Measurements from ENCODE around the gene RABGAP1L. TPM values are rescaled to one million over a fixed set of nuclear protein-coding genes. Genes with fewer than 3 reads are reported as not detected.
A peak's percentile ranks its signal among the peaks of the same experiment; 100 is the strongest.
"Not testable (repeated sequence)": the region's sequence is repeated elsewhere in the genome, so short reads cannot be mapped to it uniquely, and the experiment has no call there.

The RABGAP1L gene
- total RNA-seq, 2 experiments from 2014 or later: 38.2 to 44.2 TPM

DNA sequence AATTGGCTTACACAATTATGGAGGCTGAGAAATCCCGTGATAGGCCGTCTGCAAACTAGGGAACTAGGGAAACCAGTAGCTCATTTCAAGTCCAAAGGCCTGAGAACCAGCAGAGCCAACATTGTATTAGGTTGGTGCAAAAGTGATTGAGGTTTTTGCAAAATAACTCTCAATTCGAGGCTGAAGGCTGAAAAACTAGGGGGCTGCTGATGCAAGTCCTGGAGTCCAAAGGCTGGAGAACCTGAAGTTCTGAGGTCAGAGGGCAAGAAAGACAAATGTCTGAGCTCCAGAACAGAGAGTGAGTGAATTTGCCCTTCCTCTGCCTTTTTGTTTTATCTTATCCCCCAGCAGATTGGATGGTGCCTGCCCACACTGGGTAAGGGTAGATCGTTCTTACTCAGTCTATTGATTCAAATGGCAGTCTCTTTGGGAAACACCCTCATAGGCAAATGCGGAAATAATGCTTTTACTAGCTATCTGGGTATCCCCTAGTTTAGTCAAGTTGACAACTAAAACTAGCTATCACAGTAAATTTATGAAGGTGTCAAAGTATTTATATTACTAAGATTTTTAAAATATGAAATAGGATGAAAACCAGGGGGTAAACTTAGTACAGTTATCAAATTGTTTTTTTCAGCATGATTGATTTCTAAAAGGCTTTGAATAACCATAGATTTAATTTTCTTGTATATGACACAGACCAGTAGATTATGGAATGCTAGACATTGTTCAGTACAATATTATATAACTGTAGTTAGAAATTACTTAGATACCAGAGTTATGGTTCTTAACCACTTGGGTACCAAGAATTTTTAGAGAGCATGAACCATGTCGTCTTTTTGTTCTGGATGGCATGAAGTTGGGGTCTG lies 15.4 kb downstream of the RABGAP1L start:
- Mint-ChIP-seq H3K9me3 (ENCODE audit: insufficient read depth) (no peaks in the 10 kb centered on the region), H3K4me1 (ENCODE audit: low read depth) (peaks cover 8% of the 10 kb centered on the region), H3K4me3 (no peak overlapping the region), H3K36me3 (ENCODE audit: low read depth) (peaks cover 33% of the 10 kb centered on the region), H3K27me3 (ENCODE audit: low read depth) (no peaks in the 10 kb centered on the region), H3K27ac (no peak overlapping the region)
- ChIA-PET POLR2A (no interaction called here), CTCF (interaction anchor here (1.0 to 1.5 kb wide), 3 partner anchors 12 to 60 kb away, joined by 3 to 4 read pairs (median 4); no protein-coding TSS in a partner anchor)
- no peak for DNase-seq
- ATAC-seq: no peak

DNA sequence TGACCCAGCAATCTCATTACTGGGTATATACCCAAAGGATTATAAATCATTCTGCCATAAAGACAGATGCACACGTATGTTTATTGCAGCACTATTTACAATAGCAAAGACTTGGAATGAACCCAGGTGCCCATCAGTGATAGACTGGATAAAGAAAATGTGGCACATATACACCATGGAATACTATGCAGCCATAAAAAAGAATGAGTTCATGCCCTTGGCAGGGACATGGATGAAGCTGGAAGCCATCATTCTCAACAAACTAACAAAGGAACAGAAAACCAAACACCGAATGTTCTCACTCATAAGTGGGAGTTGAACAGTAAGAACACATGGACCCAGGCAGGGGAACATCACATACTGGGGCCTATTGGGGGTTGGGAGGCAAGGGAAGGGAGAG lies 19.1 kb downstream of the RABGAP1L start:
- ATAC-seq; H3K4me3 Mint-ChIP-seq; DNase-seq; H3K27me3 Mint-ChIP-seq (ENCODE audit: low read depth); CTCF ChIA-PET; H3K27ac Mint-ChIP-seq; H3K4me1 Mint-ChIP-seq (ENCODE audit: low read depth); H3K9me3 Mint-ChIP-seq (ENCODE audit: insufficient read depth): not testable (repeated sequence)
- POLR2A ChIA-PET: interaction anchor here (0.8 to 0.9 kb wide), 2 partner anchors 19 to 27 kb away, joined by 3 read pairs; no protein-coding TSS in a partner anchor
- peaks cover 23% of the 10 kb centered on the region for H3K36me3 Mint-ChIP-seq (ENCODE audit: low read depth)

DNA sequence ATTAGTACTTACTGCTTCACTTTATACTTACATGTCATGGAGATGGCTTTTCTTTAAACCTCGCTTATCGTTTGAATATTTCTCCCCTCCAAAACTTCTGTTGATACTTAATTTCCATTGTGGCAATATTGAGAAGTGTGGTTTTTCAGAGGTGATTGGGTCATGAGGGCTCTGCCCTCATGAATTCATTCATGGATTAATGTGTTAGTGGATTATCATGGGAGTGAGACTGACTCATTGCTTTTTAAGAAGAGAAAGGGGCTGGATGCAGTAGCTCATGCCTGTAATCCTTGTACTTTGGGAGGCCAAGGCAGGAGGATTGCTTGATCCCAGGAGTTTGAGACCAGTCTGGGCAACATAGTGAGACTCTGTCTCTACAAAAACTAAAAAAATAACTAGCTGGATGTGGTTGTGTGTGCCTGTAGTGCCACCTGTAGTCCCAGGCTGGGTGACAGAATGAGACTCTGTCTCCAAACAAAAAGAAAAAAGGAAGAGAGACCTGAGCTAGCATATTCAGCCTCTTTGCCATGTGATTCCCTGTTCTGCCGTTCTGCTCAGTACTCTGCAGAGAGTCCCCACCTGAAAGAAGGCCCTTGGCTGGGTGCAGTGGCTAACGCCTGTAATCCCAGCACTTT lies 30.2 kb downstream of the RABGAP1L start:
- POLR2A ChIA-PET: no interaction called here
- Mint-ChIP-seq H3K27me3 (ENCODE audit: low read depth) (no peaks in the 10 kb centered on the region), H3K9me3 (ENCODE audit: insufficient read depth) (peaks cover 9% of the 10 kb centered on the region), H3K27ac (no peak overlapping the region), H3K4me1 (ENCODE audit: low read depth) (peaks cover 17% of the 10 kb centered on the region), H3K36me3 (ENCODE audit: low read depth) (peaks cover 4% of the 10 kb centered on the region), H3K4me3 (no peak overlapping the region)
- CTCF ChIA-PET: interaction anchor here (0.6 to 1.9 kb wide), 3 partner anchors 10 to 88 kb away, joined by 3 to 4 read pairs (median 4); no protein-coding TSS in a partner anchor
- no peak for ATAC-seq
- no peak for DNase-seq

DNA sequence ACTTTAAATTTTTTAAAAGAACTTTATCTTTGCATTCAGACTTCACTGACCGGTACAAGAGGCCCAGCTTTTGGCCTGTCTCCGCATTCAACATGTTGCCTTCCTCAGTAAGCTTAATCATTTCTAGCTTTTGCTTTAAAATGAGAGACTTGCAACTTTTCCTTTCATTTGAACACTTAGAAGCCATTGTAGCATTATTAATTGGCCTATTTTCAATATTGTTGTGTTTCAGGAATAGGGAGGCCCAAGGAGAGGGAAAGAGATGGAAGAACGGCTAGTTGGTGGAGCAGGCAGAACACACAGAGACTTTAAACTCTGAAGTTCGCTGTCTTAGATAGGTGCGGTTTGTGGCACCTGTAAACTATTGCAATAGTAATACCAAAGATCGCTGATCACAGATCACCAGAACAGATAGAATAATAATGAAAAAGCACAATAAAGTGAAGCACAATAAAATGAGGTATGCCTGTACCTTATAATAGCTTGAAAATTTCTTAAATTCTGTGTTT lies 31.4 kb downstream of the RABGAP1L start:
- H3K36me3 Mint-ChIP-seq (ENCODE audit: low read depth): peaks cover 4% of the 10 kb centered on the region
- DNase-seq (no peak), ATAC-seq (no peak)
- ChIA-PET CTCF (interaction anchor here (1.9 kb wide), 1 partner anchor 16 kb away, joined by 4 read pairs; no protein-coding TSS in a partner anchor), POLR2A (no interaction called here)
- no peak overlapping the region for H3K4me3 Mint-ChIP-seq
- peaks cover 9% of the 10 kb centered on the region for H3K9me3 Mint-ChIP-seq (ENCODE audit: insufficient read depth)
- no peak overlapping the region for H3K27ac Mint-ChIP-seq
- no peaks in the 10 kb centered on the region for H3K27me3 Mint-ChIP-seq (ENCODE audit: low read depth)
- H3K4me1 Mint-ChIP-seq (ENCODE audit: low read depth): peaks cover 19% of the 10 kb centered on the region

DNA sequence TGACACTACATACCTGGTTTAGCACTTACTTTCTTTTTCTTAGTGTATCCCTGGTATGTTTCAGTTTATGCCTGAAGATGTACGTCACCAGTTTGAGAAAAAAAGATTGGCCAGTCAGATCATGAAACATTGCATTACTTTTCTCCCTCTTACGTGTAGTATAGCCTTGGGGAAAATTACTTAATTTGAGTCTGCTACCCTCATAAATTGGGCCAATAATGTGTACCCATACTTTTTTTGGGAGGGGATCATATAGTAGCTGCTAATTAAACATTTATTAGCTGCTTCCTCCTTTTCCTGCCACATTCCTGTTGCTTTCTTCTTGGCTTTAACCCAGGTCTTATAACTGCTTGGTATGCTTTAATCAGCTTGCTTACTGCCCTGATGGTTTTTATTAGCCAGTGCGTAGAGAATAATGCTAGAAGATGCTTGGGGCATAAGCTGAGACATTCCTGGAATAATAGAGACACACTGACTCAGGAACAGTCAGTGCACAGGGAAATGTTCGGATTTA lies 32.1 kb downstream of the RABGAP1L start:
- Mint-ChIP-seq H3K4me3 (no peak overlapping the region), H3K36me3 (ENCODE audit: low read depth) (peaks cover 4% of the 10 kb centered on the region), H3K9me3 (ENCODE audit: insufficient read depth) (peaks cover 9% of the 10 kb centered on the region), H3K27ac (no peak overlapping the region), H3K4me1 (ENCODE audit: low read depth) (peaks cover 19% of the 10 kb centered on the region), H3K27me3 (ENCODE audit: low read depth) (no peaks in the 10 kb centered on the region)
- ChIA-PET CTCF (interaction anchor here (0.8 kb wide), 1 partner anchor 10 kb away, joined by 3 read pairs; no protein-coding TSS in a partner anchor), POLR2A (no interaction called here)
- ATAC-seq: no peak
- no peak for DNase-seq

DNA sequence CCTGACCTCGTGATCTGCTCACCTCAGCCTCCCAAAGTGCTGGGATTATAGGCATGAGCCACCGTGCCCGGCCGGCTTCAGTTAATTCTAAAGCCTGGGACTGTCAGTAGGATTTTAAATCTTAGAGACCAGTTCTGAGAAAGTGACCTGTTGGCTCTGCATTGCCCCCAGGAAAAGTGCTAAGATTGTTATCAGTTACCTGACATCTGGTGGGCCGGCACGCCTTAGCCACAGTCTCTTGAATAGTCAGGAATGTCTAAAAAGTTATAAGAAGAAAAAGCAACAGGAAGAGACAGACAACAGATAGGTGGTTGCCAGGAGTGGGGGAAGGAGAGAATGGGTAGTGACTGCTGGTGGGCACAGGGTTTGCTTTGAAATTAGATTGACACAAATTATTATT lies 35.1 kb downstream of the RABGAP1L start:
- DNase-seq (no peak), ATAC-seq (no peak)
- H3K27me3 Mint-ChIP-seq (ENCODE audit: low read depth): no peaks in the 10 kb centered on the region
- CTCF ChIA-PET: no interaction called here
- H3K27ac Mint-ChIP-seq: no peak overlapping the region
- POLR2A ChIA-PET: no interaction called here
- no peak overlapping the region for H3K4me3 Mint-ChIP-seq
- H3K9me3 Mint-ChIP-seq (ENCODE audit: insufficient read depth): no peaks in the 10 kb centered on the region
- H3K36me3 Mint-ChIP-seq (ENCODE audit: low read depth): no peaks in the 10 kb centered on the region
- H3K4me1 Mint-ChIP-seq (ENCODE audit: low read depth): peaks cover 17% of the 10 kb centered on the region

DNA sequence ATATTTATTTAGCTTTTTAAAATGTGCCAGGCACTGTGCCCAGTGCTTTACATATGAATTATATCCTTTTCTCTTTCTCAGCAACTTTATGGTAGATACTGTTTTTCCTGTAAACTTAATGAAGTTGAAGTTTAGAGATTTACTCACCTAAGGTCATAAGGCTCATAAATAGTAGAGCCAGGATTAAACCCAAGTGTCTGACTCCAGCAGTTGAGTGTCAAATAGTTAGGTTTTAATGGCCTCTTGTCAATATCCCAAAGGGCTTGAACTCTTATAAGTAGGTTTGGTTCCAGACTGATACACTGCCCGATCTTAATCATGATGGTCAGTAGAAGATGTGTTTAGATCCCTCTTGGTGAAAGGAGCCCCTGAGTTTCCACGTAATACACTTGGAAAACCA lies 37.8 kb downstream of the RABGAP1L start:
- POLR2A ChIA-PET: interaction anchor here (1.2 kb wide), 1 partner anchor 19 kb away, joined by 3 read pairs; no protein-coding TSS in a partner anchor
- Mint-ChIP-seq H3K9me3 (ENCODE audit: insufficient read depth) (no peaks in the 10 kb centered on the region), H3K27me3 (ENCODE audit: low read depth) (no peaks in the 10 kb centered on the region), H3K4me1 (ENCODE audit: low read depth) (peaks cover 14% of the 10 kb centered on the region), H3K4me3 (no peak overlapping the region), H3K27ac (no peak overlapping the region), H3K36me3 (ENCODE audit: low read depth) (peaks cover 7% of the 10 kb centered on the region)
- no peak for ATAC-seq
- no peak for DNase-seq
- CTCF ChIA-PET: no interaction called here

DNA sequence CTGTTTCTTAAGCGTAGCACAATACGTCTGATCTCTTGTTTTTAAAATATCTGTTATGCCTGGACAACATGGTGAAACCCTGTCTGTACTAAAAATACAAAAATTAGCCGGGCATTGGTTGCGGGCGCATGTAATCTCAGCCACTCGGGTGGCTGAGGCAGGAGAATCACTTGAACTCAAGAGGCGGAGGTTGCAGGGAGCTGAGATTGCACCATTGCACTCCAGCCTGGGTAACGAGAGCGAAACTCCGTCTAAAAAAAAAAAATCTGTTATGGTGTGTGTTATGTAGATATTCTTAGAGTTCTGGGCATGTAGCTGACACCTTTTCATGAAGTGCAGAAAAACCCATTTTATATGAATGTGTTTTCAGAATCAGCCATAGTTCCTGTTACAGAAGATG lies 38.2 kb downstream of the RABGAP1L start:
- Mint-ChIP-seq H3K27ac (no peak overlapping the region), H3K9me3 (ENCODE audit: insufficient read depth) (no peaks in the 10 kb centered on the region), H3K36me3 (ENCODE audit: low read depth) (peaks cover 7% of the 10 kb centered on the region), H3K27me3 (ENCODE audit: low read depth) (no peaks in the 10 kb centered on the region), H3K4me1 (ENCODE audit: low read depth) (peaks cover 14% of the 10 kb centered on the region), H3K4me3 (no peak overlapping the region)
- ChIA-PET CTCF (no interaction called here), POLR2A (interaction anchor here (1.2 kb wide), 1 partner anchor 19 kb away, joined by 3 read pairs; no protein-coding TSS in a partner anchor)
- DNase-seq: no peak
- ATAC-seq: no peak

DNA sequence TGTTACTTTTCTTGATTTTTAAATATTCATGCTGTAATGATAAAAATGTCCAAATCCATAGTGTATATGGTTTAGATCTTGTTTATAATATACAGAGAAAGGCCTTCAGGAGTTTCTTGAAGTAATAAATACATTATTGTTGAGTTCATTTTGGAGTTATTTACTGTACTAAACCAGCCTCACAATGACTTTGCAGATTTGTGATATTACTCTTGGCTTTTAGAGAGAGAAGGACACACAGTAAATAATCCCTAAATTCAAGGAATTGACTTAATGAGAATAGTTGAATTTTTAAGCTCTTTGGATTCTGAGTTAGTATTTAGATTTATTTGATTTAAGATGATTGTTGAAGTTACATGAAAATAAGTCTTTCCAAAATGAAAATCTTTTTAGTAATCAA lies 38.9 kb downstream of the RABGAP1L start:
- no peak for DNase-seq
- peaks cover 14% of the 10 kb centered on the region for H3K4me1 Mint-ChIP-seq (ENCODE audit: low read depth)
- H3K36me3 Mint-ChIP-seq (ENCODE audit: low read depth): peaks cover 12% of the 10 kb centered on the region
- no peak overlapping the region for H3K27ac Mint-ChIP-seq
- ChIA-PET POLR2A (no interaction called here), CTCF (no interaction called here)
- no peak overlapping the region for H3K4me3 Mint-ChIP-seq
- peaks cover 2% of the 10 kb centered on the region for H3K9me3 Mint-ChIP-seq (ENCODE audit: insufficient read depth)
- ATAC-seq: no peak
- H3K27me3 Mint-ChIP-seq (ENCODE audit: low read depth): no peaks in the 10 kb centered on the region

DNA sequence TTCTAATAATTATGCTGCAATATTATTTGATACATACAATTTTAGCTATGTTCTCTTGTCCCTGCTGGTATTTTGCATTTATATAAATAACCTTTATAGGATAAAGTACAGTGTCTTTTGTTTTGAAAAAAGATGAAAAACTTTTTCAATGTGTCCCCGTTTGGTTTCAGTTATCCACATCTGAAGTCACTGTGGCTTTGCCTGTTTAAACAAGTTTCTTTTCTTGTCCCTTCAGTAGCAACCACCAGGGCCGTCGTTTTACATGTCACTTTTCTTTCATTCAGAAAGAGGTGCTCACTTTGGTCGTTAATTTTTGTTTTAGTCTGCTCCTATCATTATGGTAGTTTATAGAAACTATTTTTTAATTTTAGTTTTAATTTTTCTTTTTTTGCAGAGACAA lies 41.4 kb downstream of the RABGAP1L start:
- H3K27ac Mint-ChIP-seq: no peak overlapping the region
- H3K27me3 Mint-ChIP-seq (ENCODE audit: low read depth): no peaks in the 10 kb centered on the region
- peaks cover 26% of the 10 kb centered on the region for H3K36me3 Mint-ChIP-seq (ENCODE audit: low read depth)
- no peak overlapping the region for H3K4me3 Mint-ChIP-seq
- CTCF ChIA-PET: interaction anchor here (1.5 kb wide), 1 partner anchor 17 kb away, joined by 4 read pairs; no protein-coding TSS in a partner anchor
- POLR2A ChIA-PET: no interaction called here
- ATAC-seq: no peak
- DNase-seq: peak; percentile 39
- peaks cover 10% of the 10 kb centered on the region for H3K9me3 Mint-ChIP-seq (ENCODE audit: insufficient read depth)
- H3K4me1 Mint-ChIP-seq (ENCODE audit: low read depth): peaks cover 25% of the 10 kb centered on the region

DNA sequence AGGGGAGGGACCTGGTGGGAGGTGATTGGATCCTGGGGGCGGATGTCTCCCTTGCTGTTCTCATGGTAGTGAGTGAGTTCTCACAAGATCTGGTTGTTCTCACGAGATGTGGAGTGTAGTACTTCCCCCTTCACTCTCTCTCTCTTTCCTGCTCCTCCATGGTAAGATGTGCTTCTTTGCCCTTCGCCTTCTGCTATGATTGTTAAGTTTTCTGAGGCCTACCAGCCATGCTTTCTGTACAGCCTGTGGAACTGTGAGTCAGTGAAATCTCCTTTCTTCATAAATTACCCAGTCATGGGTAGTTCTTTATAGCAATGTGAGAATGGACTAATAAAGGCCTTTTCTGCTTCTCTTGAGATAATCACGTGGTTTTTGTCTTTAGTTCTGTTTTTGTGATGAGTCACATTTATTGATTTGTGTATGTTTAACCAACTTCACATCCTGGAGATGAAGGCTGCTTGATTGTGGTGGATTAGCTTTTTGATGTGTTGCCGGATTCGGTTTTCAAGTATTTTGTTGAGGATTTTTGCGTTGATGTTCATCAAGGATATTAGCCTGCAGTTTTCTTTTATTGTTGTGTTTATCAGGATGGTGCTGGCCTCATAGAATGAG lies 45.5 kb downstream of the RABGAP1L start:
- peaks cover 35% of the 10 kb centered on the region for H3K4me1 Mint-ChIP-seq (ENCODE audit: low read depth)
- DNase-seq: no peak
- ChIA-PET POLR2A (no interaction called here), CTCF (interaction anchor here (0.6 to 3.8 kb wide), 2 partner anchors 13 to 741 kb away, joined by 3 to 34 read pairs; no protein-coding TSS in a partner anchor)
- H3K9me3 Mint-ChIP-seq (ENCODE audit: insufficient read depth): peaks cover 10% of the 10 kb centered on the region
- peaks cover 40% of the 10 kb centered on the region for H3K36me3 Mint-ChIP-seq (ENCODE audit: low read depth)
- H3K27ac Mint-ChIP-seq: peak overlapping the region; percentile 50
- H3K4me3 Mint-ChIP-seq: no peak overlapping the region
- no peaks in the 10 kb centered on the region for H3K27me3 Mint-ChIP-seq (ENCODE audit: low read depth)
- ATAC-seq: peak; percentile 67

All from activated CD8-positive, alpha-beta T cell treated with anti-CD3 and anti-CD28 coated beads, Interleukin-2, amount 10 ng/mL, durations not matched to agents 7 days and 5 days (primary cell).